DMS79 treated with DMSO at 0.1 percent for 48 hours (cell line): ENCODE results near the gene MGST3.
"Not testable (repeated sequence)": the region's sequence is repeated elsewhere in the genome, so short reads cannot be mapped to it uniquely, and the experiment has no call there.

Experiments used
- DNase-seq: peaks from one replicate; lab custom pipeline; 2025; lab: John Stamatoyannopoulos, UW

Gene MGST3

GRCh38 chr1:165658766-165659580 is 27.9 kb downstream of the MGST3 start:
- DNase-seq: peak; percentile 21

- DNase-seq: no peak
Measured at GRCh38 chr1:165659581-165659895, 28.5 kb downstream of the MGST3 start.

GRCh38 chr1:165661703-165662102 is 30.7 kb downstream of the MGST3 start:
- no peak for DNase-seq

GRCh38 chr1:165662186-165662585 is 31.2 kb downstream of the MGST3 start:
- DNase-seq: no peak

- DNase-seq: peak; percentile 52
Measured at GRCh38 chr1:165666152-165666825, 35.3 kb downstream of the MGST3 start.

- no peak for DNase-seq
Measured at GRCh38 chr1:165668184-165668583, 37.1 kb downstream of the MGST3 start.

GRCh38 chr1:165671526-165671925 is 40.5 kb downstream of the MGST3 start:
- DNase-seq: no peak

GRCh38 chr1:165674599-165674998 is 43.6 kb downstream of the MGST3 start:
- DNase-seq: no peak

- no peak for DNase-seq
Measured at GRCh38 chr1:165675794-165676193, 44.8 kb downstream of the MGST3 start.

GRCh38 chr1:165678509-165678908 is 47.5 kb downstream of the MGST3 start:
- DNase-seq: no peak

- DNase-seq: no peak
Measured at GRCh38 chr1:165679282-165680036, 48.4 kb downstream of the MGST3 start.

GRCh38 chr1:165680303-165680702 is 49.3 kb downstream of the MGST3 start:
- no peak for DNase-seq

- DNase-seq: not testable (repeated sequence)
Measured at GRCh38 chr1:165680773-165681172, 49.7 kb downstream of the MGST3 start.

GRCh38 chr1:165683848-165684485 is 52.9 kb downstream of the MGST3 start:
- no peak for DNase-seq

GRCh38 chr1:165686121-165686970 is 55.3 kb downstream of the MGST3 start:
- DNase-seq: no peak

- DNase-seq: no peak
Measured at GRCh38 chr1:165686971-165687433, 56.0 kb downstream of the MGST3 start.

- DNase-seq: no peak
Measured at GRCh38 chr1:165688046-165688445, 57.0 kb downstream of the MGST3 start.

- DNase-seq: no peak
Measured at GRCh38 chr1:165695031-165695430, 64.0 kb downstream of the MGST3 start.

- no peak for DNase-seq
Measured at GRCh38 chr1:165696625-165697100, 65.6 kb downstream of the MGST3 start.

GRCh38 chr1:165697491-165697880 is 66.5 kb downstream of the MGST3 start:
- DNase-seq: no peak
